ENCODE results near the gene GOLGA8B. TPM values are rescaled to one million over a fixed set of nuclear protein-coding genes. Genes with fewer than 3 reads are reported as not detected.
"Not testable (repeated sequence)": the region's sequence is repeated elsewhere in the genome, so short reads cannot be mapped to it uniquely, and the experiment has no call there.

Gene GOLGA8B
- polyA plus RNA-seq (ENCODE audit: insufficient read length in 4 of 4): 100 to 1,000 TPM in 2 of 4 donors, 10 to 100 TPM in 2; 34.5 to 157 (median 100) TPM

- peak in 1 of 4 donors; percentile 49 for DNase-seq (ENCODE audit: low read depth in 4 of 4, low spot score in 3 of 4)
These were observed at the start of gene GOLGA8B for GRCh38 chr15:34583399-34584329. TSS of gene GOLGA8B (minus strand) at chr15:34583651. CDS start at chr15:34535912, 47,739 bp downstream.

GRCh38 chr15:34633165-34633564 is 49.7 kb upstream of the GOLGA8B start:
- DNase-seq (ENCODE audit: low read depth in 4 of 4, low spot score in 3 of 4): not testable (repeated sequence)

GRCh38 chr15:34628577-34629152 is 45.2 kb upstream of the GOLGA8B start:
- no peak for DNase-seq (ENCODE audit: low read depth in 4 of 4, low spot score in 3 of 4)

GRCh38 chr15:34625007-34625406 is 41.6 kb upstream of the GOLGA8B start:
- DNase-seq (ENCODE audit: low read depth in 4 of 4, low spot score in 3 of 4): no peak

GRCh38 chr15:34621675-34622074 is 38.2 kb upstream of the GOLGA8B start:
- no peak for DNase-seq (ENCODE audit: low read depth in 4 of 4, low spot score in 3 of 4)

GRCh38 chr15:34620814-34621213 is 37.4 kb upstream of the GOLGA8B start:
- DNase-seq (ENCODE audit: low read depth in 4 of 4, low spot score in 3 of 4): peak in 1 of 4 donors; percentile 18

- DNase-seq (ENCODE audit: low read depth in 4 of 4, low spot score in 3 of 4): no peak
These were observed 36.7 kb upstream of the GOLGA8B start for GRCh38 chr15:34620142-34620541.

GRCh38 chr15:34619151-34619550 is 35.7 kb upstream of the GOLGA8B start:
- no peak for DNase-seq (ENCODE audit: low read depth in 4 of 4, low spot score in 3 of 4)

GRCh38 chr15:34618073-34618472 is 34.6 kb upstream of the GOLGA8B start:
- DNase-seq (ENCODE audit: low read depth in 4 of 4, low spot score in 3 of 4): no peak

GRCh38 chr15:34616613-34617012 is 33.2 kb upstream of the GOLGA8B start:
- DNase-seq (ENCODE audit: low read depth in 4 of 4, low spot score in 3 of 4): no peak

GRCh38 chr15:34613997-34614396 is 30.5 kb upstream of the GOLGA8B start:
- no peak for DNase-seq (ENCODE audit: low read depth in 4 of 4, low spot score in 3 of 4)

GRCh38 chr15:34613301-34613700 is 29.9 kb upstream of the GOLGA8B start:
- DNase-seq (ENCODE audit: low read depth in 4 of 4, low spot score in 3 of 4): no peak

GRCh38 chr15:34610354-34610753 is 26.9 kb upstream of the GOLGA8B start:
- DNase-seq (ENCODE audit: low read depth in 4 of 4, low spot score in 3 of 4): no peak

- no peak for DNase-seq (ENCODE audit: low read depth in 4 of 4, low spot score in 3 of 4)
These were observed 25.9 kb upstream of the GOLGA8B start for GRCh38 chr15:34609102-34610057.

GRCh38 chr15:34608517-34608916 is 25.1 kb upstream of the GOLGA8B start:
- no peak for DNase-seq (ENCODE audit: low read depth in 4 of 4, low spot score in 3 of 4)

- DNase-seq (ENCODE audit: low read depth in 4 of 4, low spot score in 3 of 4): no peak
These were observed 24.4 kb upstream of the GOLGA8B start for GRCh38 chr15:34607832-34608231.

- no peak for DNase-seq (ENCODE audit: low read depth in 4 of 4, low spot score in 3 of 4)
These were observed 23.1 kb upstream of the GOLGA8B start for GRCh38 chr15:34606545-34606944.

- DNase-seq (ENCODE audit: low read depth in 4 of 4, low spot score in 3 of 4): no peak
These were observed 22.7 kb upstream of the GOLGA8B start for GRCh38 chr15:34606131-34606530.

GRCh38 chr15:34603095-34603494 is 19.6 kb upstream of the GOLGA8B start:
- DNase-seq (ENCODE audit: low read depth in 4 of 4, low spot score in 3 of 4): no peak

GRCh38 chr15:34600923-34601322 is 17.5 kb upstream of the GOLGA8B start:
- no peak for DNase-seq (ENCODE audit: low read depth in 4 of 4, low spot score in 3 of 4)
